SHP77 treated with DMSO at 0.1 percent for 48 hours (cell line): ENCODE results near the gene SPATA24.
"Not testable (repeated sequence)": the region's sequence is repeated elsewhere in the genome, so short reads cannot be mapped to it uniquely, and the experiment has no call there.

Experiments used
- DNase-seq: peaks from one replicate; lab custom pipeline; 2025; lab: John Stamatoyannopoulos, UW

Gene SPATA24

GRCh38 chr5:139382807-139383206 lies 21.1 kb downstream of the SPATA24 start:
- DNase-seq: no peak

- no peak for DNase-seq
Measured at GRCh38 chr5:139381837-139382761, 21.8 kb downstream of the SPATA24 start.

- no peak for DNase-seq
Measured at GRCh38 chr5:139379626-139380449, 24.1 kb downstream of the SPATA24 start.

- DNase-seq: no peak
Measured at GRCh38 chr5:139378941-139379361, 24.9 kb downstream of the SPATA24 start.

- DNase-seq: no peak
Measured at GRCh38 chr5:139378101-139378825, 25.6 kb downstream of the SPATA24 start.

- DNase-seq: no peak
Measured at GRCh38 chr5:139377226-139377625, 26.7 kb downstream of the SPATA24 start.

GRCh38 chr5:139376364-139376763 lies 27.5 kb downstream of the SPATA24 start:
- DNase-seq: no peak

- DNase-seq: no peak
Measured at GRCh38 chr5:139374909-139375308, 29.0 kb downstream of the SPATA24 start.

GRCh38 chr5:139371482-139372435 lies 32.1 kb downstream of the SPATA24 start:
- no peak for DNase-seq

- DNase-seq: no peak
Measured at GRCh38 chr5:139369181-139369580, 34.7 kb downstream of the SPATA24 start.

GRCh38 chr5:139368613-139369012 lies 35.3 kb downstream of the SPATA24 start:
- no peak for DNase-seq

GRCh38 chr5:139364466-139364865 lies 39.4 kb downstream of the SPATA24 start:
- DNase-seq: no peak

GRCh38 chr5:139363937-139364336 lies 40.0 kb downstream of the SPATA24 start:
- DNase-seq: no peak

GRCh38 chr5:139361835-139362429 lies 42.0 kb downstream of the SPATA24 start:
- no peak for DNase-seq

GRCh38 chr5:139360384-139360783 lies 43.5 kb downstream of the SPATA24 start:
- DNase-seq: no peak

GRCh38 chr5:139358064-139358463 lies 45.8 kb downstream of the SPATA24 start:
- DNase-seq: no peak

GRCh38 chr5:139355900-139356299 lies 48.0 kb downstream of the SPATA24 start:
- not testable (repeated sequence) for DNase-seq

GRCh38 chr5:139354186-139354585 lies 49.7 kb downstream of the SPATA24 start:
- DNase-seq: no peak

- not testable (repeated sequence) for DNase-seq
Measured at GRCh38 chr5:139347863-139348262, 56.0 kb downstream of the SPATA24 start.
